ENCODE results near the gene GAS2L1.
A peak's percentile ranks its signal among the peaks of the same experiment; 100 is the strongest.

The GAS2L1 gene

GRCh38 chr22:29313126-29313575 lies 6.7 kb downstream of the GAS2L1 start:
- Histone ChIP-seq H3K27me3 (ENCODE audit: insufficient read depth, poor library complexity, severe bottlenecking) (peaks cover 40% of the 10 kb centered on the region), H3K4me3 (replicated peaks; ENCODE audit: insufficient read depth, low read length) (no peak overlapping the region), H3K27ac (replicated peaks) (no peak overlapping the region)
- DNase-seq (ENCODE audit: low read depth in 1 of 2, low spot score in 1 of 2), result peak in 1 of 2 experiments; percentile 38
- TF ChIP-seq POLR2AphosphoS5 (IDR thresholded peaks at IDR 0.05; ENCODE audit: low read depth) (no peak), SPI1 (IDR thresholded peaks at IDR 0.05; ENCODE audit: borderline replicate concordance, low read depth) (no peak), GABPA (IDR thresholded peaks at IDR 0.05; ENCODE audit: low read depth) (no peak)
- TF ChIP-seq, protein P1, sequence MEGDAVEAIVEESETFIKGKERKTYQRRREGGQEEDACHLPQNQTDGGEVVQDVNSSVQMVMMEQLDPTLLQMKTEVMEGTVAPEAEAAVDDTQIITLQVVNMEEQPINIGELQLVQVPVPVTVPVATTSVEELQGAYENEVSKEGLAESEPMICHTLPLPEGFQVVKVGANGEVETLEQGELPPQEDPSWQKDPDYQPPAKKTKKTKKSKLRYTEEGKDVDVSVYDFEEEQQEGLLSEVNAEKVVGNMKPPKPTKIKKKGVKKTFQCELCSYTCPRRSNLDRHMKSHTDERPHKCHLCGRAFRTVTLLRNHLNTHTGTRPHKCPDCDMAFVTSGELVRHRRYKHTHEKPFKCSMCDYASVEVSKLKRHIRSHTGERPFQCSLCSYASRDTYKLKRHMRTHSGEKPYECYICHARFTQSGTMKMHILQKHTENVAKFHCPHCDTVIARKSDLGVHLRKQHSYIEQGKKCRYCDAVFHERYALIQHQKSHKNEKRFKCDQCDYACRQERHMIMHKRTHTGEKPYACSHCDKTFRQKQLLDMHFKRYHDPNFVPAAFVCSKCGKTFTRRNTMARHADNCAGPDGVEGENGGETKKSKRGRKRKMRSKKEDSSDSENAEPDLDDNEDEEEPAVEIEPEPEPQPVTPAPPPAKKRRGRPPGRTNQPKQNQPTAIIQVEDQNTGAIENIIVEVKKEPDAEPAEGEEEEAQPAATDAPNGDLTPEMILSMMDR (IDR thresholded peaks at IDR 0.05; ENCODE audit: insufficient read depth, low read length), result peak; percentile 34

DNA sequence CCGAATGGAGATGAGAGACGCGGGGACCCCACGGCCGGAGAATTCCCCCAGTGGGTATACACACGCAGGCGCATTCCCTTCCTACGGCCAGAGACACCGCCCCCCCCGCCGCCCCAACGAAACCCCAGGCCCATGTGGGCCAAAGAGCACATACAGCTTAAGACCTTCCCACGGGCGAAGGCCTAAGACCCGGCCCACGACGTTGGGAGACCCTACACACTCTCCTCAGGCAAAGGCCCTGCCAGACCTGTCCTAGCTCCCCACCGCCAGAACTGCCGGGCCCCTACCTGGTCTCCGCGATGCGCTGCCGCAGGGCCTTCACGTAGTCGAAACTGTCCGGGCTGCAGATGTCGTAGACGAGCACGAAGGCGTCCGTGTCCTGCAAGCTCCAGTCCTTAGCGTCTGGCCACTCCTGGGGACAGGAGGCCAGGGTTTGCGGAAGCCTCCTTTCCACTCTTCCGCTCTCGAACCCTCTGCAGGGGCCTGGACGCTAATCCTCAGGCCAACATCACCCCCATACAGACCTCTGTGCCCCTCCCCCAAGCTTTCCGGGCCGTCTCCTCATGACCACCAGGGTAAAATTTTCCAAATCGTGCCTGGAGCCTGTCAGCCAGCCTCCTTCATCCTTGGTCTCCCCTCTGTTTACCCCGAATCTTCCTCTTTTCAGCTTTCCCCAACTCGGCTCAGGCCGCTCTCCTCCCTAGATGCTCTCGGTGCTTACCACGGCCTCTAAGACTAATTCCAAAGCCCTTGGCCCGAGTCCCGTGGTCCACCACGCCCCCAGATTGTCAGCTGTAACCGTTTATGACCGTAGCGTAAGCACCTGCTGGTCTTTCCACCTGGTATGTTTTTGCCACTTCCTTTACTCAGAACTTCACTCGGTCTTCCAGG lies 7.4 kb downstream of the GAS2L1 start:
- Histone ChIP-seq H3K27ac (replicated peaks) (no peak overlapping the region), H3K4me3 (replicated peaks; ENCODE audit: insufficient read depth, low read length) (no peak overlapping the region), H3K27me3 (ENCODE audit: insufficient read depth, poor library complexity, severe bottlenecking) (peaks cover 40% of the 10 kb centered on the region)
- TF ChIP-seq, protein P1 (IDR thresholded peaks at IDR 0.05; ENCODE audit: insufficient read depth, low read length), result no peak
- no peak for TF ChIP-seq SPI1 (IDR thresholded peaks at IDR 0.05; ENCODE audit: borderline replicate concordance, low read depth)
- TF ChIP-seq POLR2AphosphoS5 (IDR thresholded peaks at IDR 0.05; ENCODE audit: low read depth), result no peak
- no peak for TF ChIP-seq GABPA (IDR thresholded peaks at IDR 0.05; ENCODE audit: low read depth)
- TF ChIP-seq REST (IDR thresholded peaks at IDR 0.05; ENCODE audit: insufficient replicate concordance, low read depth), result no peak
- no peak for DNase-seq (ENCODE audit: low read depth in 1 of 2, low spot score in 1 of 2)

DNA sequence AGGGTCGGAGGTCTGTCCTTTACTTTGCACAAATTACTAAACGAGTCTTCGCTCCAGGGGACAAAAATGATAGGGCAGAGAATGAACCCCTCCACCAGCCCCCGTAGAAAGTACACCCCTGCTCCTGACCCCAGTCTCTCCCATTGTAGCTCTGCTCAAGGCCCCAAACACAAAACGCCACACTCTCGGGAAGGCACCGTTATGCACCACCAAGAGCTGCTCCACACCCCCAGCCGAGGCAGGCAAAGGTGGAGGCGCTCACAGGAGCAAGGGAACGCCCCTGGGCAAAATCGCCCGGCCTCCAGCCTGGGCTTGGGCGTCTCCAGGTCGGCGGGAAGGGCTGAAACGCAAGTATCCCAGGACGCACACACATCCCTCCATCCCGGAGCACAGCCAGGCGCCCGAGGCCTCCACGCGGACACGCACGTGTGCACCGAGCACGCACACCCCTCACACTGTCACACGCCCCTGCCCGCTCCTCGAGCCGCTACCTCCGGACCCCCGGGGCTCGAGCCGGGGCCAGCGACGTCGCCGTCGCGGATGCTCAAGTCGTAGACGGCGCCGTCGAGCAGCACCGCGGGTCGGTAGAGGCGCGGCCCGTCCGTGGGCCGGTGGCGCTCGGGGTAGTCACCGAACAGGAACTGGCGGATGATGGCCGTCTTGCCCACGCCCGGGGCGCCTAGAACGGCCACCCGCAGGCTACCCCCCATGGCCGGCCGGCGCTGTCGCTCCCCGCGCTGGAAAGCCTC lies 8.3 kb downstream of the GAS2L1 start:
- no peak overlapping the region for H3K27ac ChIP-seq (replicated peaks)
- TF ChIP-seq GABPA (IDR thresholded peaks at IDR 0.05; ENCODE audit: low read depth) (no peak), REST (IDR thresholded peaks at IDR 0.05; ENCODE audit: insufficient replicate concordance, low read depth) (no peak), POLR2AphosphoS5 (IDR thresholded peaks at IDR 0.05; ENCODE audit: low read depth) (no peak), SPI1 (IDR thresholded peaks at IDR 0.05; ENCODE audit: borderline replicate concordance, low read depth) (no peak)
- TF ChIP-seq, protein P1 (IDR thresholded peaks at IDR 0.05; ENCODE audit: insufficient read depth, low read length), result no peak
- DNase-seq (ENCODE audit: low read depth in 1 of 2, low spot score in 1 of 2), result no peak
- H3K4me3 ChIP-seq (replicated peaks; ENCODE audit: insufficient read depth, low read length), result no peak overlapping the region
- peaks cover 40% of the 10 kb centered on the region for H3K27me3 ChIP-seq (ENCODE audit: insufficient read depth, poor library complexity, severe bottlenecking)

Measured in HL-60 (cell line).